Stimulated activated CD8-positive, alpha-beta memory T cell treated with anti-CD3 and anti-CD28 coated beads, Interleukin-4, amount 100 ng/mL, for 4 hours (primary cell): ENCODE results near the gene TBXT.
"Not testable (repeated sequence)": the region's sequence is repeated elsewhere in the genome, so short reads cannot be mapped to it uniquely, and the experiment has no call there.

Experiments
- DNase-seq, 2 donors: peaks; one replicate each; pipeline ENCODE4 v3.0.0-alpha.2; 2020; ENCODE audit warnings: low read depth in 2 of 2, low spot score in 1 of 2

TBXT gene

DNA sequence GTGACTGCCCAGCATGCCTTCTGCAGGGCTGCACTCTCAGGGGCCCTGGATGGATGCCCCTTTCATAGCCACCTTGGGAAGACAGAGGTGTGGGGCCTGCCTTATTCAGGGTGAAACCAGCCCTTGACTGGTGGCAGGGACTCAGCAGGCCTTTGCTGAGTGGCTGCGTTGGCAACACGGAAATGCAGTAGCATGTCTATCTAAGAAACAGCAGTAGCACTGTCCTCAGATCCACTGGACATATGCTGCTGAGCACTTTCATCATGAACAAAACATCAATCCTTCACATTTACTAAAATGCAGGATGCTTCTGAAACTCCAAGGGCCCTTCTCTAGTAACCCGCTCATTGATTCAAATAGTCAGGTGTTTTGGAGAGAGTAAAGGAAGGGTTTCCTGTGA lies 4.9 kb upstream of the TBXT start:
- DNase-seq = no peak

DNA sequence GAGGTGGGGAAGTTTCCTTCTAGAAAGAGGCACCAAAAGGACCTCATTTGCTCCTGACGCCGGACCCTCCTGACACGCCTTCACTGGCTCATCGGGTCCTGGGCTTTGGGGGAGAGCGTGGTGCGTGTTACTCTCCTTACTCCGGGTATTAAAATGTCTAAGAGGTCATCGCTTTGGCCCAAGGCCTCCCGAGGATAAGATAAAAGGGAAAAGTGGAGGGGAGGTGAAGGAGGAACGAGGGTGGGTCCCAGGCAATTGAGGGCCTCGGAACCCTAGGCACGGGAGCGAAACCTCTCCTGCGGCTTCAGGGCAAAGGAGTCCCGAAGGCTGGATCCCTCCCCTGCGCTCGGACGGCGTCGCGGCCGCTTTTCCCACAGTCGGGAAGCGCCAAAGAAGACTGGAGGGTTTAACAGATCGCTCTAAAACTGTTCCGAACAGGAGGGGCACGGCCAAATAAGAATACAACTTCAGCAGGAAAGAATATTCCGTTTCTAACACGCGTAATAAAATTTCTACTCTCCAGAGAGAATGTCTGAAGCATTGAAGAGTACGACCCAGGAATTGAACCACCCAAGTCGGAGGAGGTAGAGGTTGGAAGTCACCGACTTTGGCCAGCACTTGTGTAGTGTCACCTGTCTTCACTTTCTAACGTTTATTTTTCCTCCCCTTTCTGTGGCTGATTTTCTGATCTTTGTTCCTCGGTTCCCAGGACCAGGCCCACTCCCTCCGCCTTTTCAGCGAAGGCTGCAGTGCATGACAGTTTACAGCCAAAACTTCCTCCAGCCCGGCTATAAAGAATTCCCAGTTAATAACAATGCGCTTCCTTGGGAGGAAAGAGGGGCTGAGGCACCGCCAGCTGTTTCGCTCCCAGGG lies 2.1 kb upstream of the TBXT start:
- no peak for DNase-seq

DNA sequence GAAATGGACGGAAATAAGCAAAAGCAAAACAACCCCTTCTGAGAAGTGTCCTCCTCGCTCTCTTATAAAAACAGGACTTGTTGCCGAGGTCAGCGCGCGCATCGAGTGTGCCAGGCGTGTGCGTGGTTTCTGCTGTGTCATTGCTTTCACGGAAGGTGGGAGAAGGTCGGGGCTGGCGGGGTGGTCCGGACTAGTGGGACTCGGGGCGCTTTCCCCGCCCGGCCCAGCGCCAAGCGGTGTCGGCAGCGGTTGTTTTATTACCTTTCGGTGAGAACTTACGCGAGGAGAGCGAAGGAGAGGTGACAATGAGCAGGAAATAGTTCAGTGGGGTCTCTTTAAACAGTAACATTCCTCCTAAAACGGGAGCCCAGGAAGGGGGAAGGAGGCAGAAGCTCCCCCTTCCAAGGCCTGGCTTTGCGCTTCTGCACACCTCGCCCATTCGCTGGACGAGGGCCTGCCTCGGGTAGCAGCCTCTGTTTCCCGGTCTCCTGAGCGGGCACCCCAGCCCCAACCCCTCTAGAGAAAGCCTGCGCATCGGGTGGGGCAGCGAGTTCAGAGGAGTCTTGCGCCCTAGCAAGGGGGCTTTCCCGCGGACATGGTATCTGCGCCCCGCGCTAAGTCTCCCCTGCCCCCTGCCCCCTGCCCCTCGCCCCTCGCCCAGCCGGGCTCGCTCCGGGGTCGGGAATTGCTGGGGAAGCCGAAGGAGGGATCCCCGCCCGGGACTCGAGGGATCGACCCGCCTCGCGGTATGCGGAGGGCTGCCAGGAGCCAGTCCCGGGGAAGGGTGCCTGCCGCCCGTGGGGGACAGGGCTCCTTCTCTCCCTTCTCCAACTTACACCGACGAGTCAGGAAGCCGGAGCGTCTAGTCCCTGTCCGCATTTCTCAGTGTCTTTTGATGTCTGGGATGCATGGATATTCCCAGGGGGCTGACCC lies 1.2 kb upstream of the TBXT start:
- DNase-seq = no peak

DNA sequence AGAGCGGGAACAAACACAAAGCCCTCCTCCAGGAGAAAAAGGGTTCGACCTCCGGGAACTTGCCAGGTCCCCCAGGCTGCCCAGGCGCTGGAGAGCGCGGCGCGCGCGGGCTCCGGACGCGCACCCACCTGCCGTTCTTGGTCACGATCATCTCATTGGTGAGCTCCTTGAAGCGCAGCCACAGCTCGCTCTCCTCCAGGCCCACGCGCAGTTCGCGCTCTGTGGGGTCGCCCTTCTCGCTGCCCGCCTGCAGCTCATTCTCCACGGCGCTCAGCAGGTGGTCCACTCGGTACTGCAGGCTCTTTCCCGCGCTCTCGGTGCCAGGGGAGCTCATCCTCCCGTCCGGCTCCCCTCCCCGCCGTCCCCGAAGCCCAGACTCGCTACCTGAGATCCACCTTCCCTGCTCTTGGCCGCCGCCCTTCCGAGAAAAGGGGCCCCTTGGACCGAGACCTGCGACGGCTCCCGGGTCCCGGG lies 356 bp downstream of the TBXT start:
- DNase-seq = no peak

DNA sequence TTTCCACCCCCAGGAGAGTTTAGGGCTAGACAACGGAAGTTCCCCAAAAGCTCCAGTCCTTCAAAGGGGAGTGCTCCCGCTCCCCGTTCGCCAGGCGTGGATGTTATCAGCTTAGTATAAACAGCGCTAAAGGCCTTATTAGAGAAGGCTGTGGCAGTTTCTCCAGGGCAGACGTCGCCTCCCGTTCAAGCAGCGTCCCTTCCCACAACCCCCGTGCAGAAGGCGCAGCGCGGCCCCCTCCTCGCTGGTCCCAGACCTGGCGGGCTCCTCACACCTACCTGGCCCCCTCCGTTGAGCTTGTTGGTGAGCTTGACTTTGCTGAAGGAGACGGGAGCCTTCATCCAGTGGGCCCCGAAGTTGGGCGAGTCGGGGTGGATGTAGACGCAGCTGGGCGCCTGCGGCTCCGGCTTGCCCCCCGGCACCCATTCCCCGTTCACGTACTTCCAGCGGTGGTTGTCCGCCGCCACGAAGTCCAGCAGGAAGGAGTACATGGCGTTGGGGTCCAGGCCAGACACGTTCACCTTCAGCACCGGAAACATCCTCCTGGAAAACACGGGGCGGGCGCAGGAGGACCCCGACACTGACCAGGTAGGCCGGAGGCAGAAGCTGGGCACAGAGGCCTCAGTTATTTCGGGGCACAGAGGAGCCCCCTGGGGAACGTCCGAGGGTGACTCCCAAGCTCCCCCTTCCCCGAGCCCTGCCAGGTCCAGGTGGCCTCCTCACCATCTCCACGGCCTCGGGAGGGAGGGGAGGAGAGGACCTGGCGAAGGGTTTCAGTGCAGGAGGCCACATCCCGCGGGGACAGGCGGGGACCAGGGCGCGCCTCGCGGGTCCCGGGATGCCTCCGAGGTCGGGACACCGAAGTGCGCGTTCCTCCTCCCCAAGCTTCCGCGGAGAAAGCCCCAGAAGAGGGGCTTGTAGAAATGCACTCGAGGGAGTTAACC lies 1.1 kb downstream of the TBXT start:
- no peak for DNase-seq

DNA sequence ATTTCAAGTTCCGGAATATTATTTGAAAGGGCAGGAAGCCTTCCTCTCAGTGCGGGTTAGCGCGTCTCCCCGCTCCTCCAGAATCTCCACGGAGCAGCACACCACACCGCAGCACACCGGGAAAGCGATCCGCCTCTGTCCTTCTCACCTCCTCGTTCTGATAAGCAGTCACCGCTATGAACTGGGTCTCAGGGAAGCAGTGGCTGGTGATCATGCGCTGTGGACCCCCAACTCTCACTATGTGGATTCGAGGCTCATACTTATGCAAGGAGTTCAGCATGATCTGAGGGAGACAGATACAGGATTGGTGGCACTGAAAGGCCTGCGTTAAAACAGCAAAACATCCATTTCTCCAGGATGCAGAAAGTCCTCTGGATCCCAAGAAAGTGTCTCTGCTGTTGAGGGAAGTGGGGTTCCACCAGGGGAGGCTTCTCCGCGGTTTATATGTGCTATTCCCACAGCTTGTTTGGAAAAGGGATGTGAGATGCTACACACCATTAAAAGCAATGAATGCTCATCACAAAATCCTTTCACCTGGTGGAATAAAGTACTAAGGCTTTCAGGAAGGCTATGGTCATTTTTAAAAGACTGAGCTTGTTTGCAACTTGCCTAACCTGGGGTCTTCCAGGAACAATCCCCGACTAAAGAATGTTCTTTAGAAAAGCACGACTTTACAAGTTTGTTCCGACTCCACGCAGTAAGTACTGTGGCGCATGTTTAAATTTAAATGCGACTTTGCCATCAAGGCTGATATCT lies 1.9 kb downstream of the TBXT start:
- DNase-seq = no peak

DNA sequence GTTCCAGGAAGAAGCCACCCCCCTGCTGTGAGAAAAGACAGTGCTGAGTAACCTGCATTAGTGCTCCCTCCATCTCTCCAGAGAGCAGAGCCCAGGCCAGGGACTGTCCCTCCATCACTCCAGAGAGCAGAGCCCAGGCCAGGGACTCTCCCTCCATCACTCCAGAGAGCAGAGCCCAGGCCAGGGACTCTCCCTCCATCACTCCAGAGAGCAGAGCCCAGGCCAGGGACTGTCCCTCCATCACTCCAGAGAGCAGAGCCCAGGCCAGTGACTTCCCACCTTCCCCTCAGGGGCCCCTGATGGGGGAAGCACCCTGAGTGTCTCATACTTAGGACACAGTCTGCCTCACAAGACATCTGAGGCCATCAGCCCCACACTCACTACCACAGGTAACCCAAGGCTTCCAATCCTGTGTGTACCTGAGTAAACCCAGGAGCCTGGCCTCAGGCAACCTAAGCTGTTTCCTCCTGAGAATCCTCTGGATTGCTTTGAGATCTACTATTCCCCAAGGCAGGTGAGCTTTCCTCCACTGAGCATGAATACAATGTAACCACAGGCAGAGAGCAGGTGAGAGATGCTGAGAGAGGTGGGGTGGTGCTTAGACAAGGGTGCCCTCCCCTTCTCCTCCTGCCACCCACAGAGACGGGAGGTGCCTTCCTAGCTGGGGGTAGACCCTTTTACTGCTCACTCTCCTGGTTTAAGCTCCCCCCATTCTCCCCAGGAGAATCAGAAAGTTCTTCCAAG lies 4.9 kb downstream of the TBXT start:
- DNase-seq = no peak

DNA sequence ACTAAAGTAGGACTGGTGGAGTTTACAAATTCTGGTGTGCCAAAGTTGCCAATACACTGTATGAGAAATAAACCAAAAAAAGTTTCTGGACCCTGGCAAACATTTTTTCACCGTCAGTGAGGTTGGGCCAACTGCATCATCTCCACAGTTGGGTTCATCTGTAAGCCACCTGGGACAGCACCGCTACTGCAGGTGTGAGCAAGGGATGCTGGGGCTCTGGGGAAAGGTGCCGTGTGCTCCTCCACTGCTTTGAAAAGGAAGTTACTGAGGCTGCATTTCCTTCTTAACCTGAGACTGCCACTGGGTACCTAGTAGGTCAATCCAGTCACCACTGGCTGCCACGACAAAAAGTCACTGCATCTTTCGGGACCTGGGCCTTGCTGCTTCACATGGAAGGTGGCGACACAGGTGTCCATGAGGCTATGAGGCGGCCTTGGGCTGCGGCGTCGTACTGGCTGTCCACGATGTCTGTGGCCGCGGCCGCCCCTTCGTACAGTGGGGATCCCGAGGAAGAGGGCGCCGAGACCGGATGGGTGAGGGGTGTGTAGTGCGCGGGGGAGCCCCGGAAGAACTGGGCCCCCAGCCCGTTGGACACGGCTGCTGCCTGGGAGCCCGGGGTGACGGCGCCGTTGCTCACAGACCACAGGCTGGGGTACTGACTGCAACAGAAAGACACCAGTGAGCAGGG lies 9.6 kb downstream of the TBXT start:
- no peak for DNase-seq

DNA sequence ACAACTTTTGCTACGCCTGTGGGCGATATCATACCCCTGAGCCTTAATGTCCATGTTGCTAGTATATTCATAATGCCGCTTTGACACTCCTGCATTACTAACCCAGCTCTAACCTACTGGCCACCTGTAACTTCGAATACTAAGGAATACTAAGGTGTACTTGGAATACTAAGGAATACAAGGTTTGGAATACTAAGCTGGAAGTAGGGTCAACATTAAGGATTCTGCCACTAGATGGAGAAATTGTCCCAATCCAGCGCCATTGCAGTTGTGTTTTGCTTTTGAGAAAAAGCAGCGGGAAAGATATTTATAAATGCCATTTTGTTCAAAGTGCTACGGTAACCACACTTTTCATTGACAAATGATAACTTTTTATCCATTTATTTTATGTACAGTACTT lies 10.7 kb downstream of the TBXT start:
- DNase-seq = no peak

DNA sequence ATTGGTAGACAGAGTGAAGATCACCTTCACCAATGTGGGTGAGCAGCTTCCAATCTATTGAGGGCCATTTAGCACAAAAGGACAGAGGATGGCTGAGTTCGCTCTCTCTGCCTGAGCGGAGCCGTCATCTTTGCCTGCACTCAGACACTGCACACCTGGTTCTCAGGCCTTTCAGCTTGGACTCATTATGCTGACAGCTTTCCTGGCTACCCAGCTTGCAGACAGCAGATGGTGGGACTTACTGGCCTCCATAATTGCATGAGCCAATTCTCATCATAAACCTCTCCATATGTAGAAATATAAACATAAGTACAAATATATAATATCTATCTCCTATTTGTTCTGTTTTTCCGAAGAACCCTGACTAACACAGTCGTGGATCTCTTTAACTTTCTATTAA lies 13.7 kb downstream of the TBXT start:
- DNase-seq = no peak

DNA sequence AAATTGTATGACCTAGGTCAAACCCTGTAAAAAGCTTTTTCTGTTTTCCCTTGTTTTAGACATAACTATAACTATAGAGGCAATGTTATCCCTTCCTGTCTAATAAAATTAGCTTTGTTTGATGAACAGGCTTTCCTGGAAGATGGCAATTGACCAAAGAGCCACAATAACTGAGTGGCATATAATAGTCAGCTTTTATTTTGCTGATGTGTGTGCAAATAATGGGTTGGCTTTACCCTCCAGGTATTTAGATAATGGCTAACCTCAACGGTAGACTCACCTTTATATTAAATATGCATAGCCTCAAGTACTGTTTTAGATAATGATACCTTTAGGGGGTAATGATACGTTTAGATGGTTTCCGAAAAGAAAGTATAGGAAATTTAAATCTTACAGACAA lies 15.0 kb downstream of the TBXT start:
- DNase-seq = no peak

DNA sequence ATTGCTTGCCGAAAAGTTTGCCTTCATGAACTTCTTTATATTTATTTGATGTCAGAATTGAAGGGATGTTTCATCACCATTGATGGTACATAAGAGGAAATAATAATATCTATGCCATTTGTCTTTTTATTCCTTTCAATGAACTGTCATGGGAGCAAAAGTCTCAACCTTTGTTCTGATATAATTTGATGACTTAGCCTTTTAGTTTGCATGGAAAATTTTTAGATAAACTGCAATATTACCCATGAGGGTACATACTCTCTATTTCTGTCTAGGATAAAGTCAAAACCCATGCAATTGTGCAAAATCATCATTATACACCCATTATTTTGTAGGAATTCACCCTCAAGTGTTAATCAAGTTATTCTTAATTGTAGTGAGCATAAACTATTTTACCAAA lies 15.9 kb downstream of the TBXT start:
- DNase-seq = no peak

DNA sequence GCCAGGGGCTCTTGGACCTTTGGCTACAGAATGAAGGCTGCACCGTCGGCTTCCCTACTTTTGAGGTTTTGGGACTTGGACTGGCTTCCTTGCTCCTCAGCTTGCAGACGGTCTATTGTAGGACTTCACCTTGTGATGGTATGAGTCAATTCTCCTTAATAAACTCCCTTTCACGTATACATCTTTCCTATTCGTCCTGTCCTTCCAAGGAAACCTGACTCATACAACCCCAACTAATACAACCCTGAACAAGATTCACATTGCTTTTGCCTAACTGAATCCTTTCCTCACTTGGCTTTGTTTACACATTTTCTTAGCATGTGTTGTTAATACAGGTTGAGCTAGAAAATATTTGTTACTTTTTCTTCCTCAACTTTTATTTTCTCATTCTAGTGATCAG lies 21.9 kb downstream of the TBXT start:
- DNase-seq = no peak

DNA sequence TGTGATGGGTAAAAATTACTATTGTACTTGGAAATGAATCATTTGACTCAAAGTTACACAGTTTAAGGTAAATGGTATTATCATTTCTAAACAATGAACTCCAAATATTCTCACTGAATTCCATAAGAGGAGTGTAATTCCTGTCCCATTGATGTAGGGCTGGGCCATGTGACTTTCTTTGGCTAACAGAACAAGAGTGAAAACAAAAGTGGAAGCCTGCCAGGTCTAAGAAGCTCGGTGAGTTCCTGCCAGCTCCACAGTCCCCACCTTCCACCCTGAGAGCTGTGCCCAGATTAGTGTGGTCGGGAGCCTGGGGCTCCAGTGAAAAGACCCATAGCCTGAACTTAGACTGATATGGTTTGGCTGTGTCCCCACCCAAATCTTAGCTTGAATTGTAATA lies 24.6 kb downstream of the TBXT start:
- no peak for DNase-seq

DNA sequence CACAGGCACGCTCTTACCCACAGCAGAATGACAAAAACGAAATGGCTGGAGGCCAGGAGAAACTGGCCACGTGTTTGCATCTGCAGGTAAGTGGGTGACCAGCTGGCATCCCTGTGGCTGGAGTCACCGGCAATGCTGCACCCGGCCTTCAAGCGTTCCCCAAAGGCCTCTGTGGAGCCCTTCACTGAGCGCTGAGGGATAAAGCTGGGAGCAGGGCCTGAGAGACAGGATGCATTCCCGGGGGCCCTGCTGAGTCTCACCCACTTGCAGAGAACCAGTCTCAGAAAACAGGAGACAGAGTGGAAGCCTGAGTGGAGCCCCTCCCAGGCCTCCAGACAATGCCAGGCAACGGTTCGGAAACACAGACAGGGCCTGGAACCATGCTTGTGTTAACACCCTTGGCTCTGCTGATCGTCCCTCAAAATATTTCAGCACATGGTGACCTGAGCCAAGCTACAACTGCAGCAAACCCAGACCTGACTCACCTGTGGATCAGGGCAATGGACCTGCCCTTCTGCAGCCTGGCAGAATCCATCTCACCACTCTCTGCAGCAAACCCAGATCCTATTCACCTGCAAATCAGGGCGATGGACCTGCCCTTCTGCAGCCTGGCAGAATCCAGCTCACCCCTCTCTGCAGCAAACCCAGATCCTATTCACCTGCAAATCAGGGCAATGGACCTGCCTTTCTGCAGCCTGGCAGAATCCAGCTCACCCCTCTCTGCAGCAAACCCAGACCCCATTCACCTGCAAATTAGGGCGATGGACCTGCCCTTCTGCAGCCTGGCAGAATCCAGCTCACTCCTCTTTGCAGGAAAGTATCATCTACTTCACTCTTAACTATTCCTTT lies 39.8 kb downstream of the TBXT start:
- no peak for DNase-seq

DNA sequence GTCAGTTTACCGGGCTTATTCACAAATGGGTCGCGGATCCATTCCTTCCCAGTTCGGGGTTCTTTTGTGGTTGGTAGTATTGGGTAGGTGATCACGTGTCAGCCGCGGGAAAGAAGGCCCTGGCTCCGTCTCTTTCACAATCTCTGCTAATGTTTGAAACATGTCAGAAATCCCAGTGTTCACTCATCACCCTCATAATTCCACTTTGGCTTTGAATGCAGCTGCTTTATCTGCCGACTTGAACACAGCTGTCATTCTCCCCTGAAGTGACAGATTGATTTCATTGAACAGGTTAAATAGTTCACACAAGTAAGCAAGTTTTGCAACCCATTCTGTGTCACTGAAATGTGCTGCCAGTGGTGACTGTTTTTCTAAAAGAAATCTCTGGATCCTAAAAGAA lies 44.5 kb downstream of the TBXT start:
- DNase-seq = not testable (repeated sequence)

DNA sequence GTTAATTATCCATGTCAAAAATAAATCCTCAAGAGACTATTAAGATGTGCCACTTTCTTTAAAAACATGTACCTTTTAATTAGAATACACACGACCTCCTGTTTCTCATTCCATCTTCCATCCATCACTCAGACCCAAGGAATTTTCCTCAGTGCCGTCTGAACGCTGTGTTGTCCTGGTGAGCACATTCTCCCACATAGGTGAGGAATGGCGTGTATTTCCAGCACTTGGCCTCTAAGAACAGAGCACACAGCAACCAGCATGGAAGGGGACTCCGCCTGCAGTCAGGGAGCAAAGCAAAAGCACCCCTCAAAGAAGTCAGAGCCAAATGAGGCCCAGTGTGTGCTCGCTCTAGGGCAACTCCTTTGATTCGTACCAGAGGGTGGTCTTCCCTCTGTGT lies 45.9 kb downstream of the TBXT start:
- DNase-seq = no peak
